ENCODE results near the gene NPC1L1.

Gene NPC1L1

GRCh38 chr7:44466300-44467216 lies 74.6 kb downstream of the NPC1L1 start:
- DNase-seq = no peak

GRCh38 chr7:44465490-44465889 lies 75.6 kb downstream of the NPC1L1 start:
- no peak for DNase-seq

DNA sequence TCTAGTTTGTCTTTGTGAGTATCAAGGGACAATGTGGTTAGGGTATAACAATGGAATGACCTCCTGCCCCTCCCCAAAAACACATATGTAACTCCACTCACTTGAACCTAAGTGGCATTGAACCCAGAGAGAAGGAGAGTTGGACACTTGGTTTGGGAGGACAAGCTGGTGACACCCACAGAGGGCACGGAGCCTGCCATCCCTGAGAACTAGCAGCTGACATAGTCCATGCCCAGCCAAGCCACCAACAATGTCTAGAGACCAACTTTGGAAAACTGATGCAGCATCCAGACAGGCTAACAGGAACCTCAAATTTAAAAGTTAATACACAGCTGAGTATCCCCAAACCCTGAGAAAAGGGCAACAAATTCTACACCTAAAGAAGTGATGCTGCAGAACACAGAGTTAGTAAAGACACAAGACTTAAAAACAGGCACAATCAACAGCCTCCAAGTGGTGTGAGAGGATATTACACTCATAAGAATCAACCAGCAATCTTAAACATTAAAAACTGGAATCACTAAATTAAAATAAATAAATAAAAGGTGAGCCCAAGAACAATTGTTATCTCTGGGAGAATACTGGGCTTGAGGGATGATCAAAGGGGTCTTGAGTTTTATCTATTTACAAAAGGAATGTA lies 77.8 kb downstream of the NPC1L1 start:
- no peak for DNase-seq

Measured in activated CD4-positive, CD25-positive, alpha-beta regulatory T cell treated with anti-CD3 and anti-CD28 coated beads, Interleukin-2, amount 50 U/mL, for 72 hours (primary cell).